ENCODE measurements around the gene CELF5.

Gene CELF5

GRCh38 chr19:3224346-3225168 is at the start of gene CELF5:
Gene CELF5 (plus strand): TSS chr19:3224661. CDS start chr19:3224740, 79 bp downstream.
- TF ChIP-seq CTCF (IDR thresholded peaks at IDR 0.05; ENCODE audit: extremely low read depth, missing control alignments) = peak; percentile 60
- DNase-seq (ENCODE audit: low spot score) = peak; percentile 94

- no peak for TF ChIP-seq CTCF (IDR thresholded peaks at IDR 0.05; ENCODE audit: extremely low read depth, missing control alignments)
- no peak for DNase-seq (ENCODE audit: low spot score)
Observed at GRCh38 chr19:3175781-3176714, 48.4 kb upstream of the CELF5 start.

GRCh38 chr19:3176715-3177501 is 47.6 kb upstream of the CELF5 start:
- DNase-seq (ENCODE audit: low spot score) = no peak
- TF ChIP-seq CTCF (IDR thresholded peaks at IDR 0.05; ENCODE audit: extremely low read depth, missing control alignments) = no peak

- DNase-seq (ENCODE audit: low spot score) = peak; percentile 85
- no peak for TF ChIP-seq CTCF (IDR thresholded peaks at IDR 0.05; ENCODE audit: extremely low read depth, missing control alignments)
Observed at GRCh38 chr19:3178377-3178972, 46.0 kb upstream of the CELF5 start, which contains the start of gene S1PR4. Gene S1PR4 (plus strand): TSS chr19:3178769. CDS start chr19:3178793, 24 bp downstream.

GRCh38 chr19:3178973-3179738 is 45.3 kb upstream of the CELF5 start:
- DNase-seq (ENCODE audit: low spot score) = peak; percentile 55
- TF ChIP-seq CTCF (IDR thresholded peaks at IDR 0.05; ENCODE audit: extremely low read depth, missing control alignments) = no peak

- DNase-seq (ENCODE audit: low spot score) = peak; percentile 60
- no peak for TF ChIP-seq CTCF (IDR thresholded peaks at IDR 0.05; ENCODE audit: extremely low read depth, missing control alignments)
Observed at GRCh38 chr19:3179739-3180293, 44.6 kb upstream of the CELF5 start.

Measured in GM20000 (cell line).